HG02973 (cell line): ENCODE data around the gene UROC1.

ENCODE experiments used
- ATAC-seq: cut with Tn5 transposase; IDR thresholded peaks from one replicate; pipeline ENCODE4 v1.9.1; 2021; ENCODE audit warnings: moderate library complexity; ENCODE audit not compliant: unreplicated experiment

UROC1 gene

DNA sequence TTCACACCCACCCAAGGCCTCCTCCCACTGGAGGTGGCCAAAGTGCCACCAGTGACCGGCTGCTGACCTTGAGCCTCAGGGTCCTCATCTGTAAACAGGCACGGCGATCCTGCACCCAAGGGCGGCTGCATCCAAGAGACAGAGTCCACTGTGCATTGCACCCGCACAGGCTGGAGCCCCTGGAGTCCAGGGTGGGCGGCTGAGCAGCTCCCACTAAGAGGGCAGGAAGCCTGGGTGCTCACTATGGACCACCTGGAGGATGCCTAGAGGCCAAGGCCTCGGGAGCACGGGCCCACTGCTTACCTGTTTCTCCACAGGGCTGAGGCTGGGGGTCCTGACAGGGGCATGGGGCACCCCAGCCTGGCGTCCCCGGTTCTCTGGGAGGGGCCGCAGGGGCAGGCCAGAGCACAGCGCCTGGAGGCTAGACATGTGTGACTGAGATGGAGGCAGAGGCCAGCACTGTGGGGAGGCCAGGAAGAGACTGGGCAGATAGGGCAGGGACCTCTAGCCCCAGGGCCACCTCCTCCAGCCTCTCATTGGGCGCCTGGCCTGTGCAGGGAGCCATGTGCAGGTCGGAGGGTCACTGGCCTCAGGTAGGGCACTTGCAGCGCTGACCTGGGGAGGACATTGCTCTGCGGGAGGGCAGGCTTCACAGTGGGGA lies at the start of gene UROC1:
Gene UROC1, minus strand, starts transcription at position 483 of the 661 bp plus-strand sequence. Its CDS starts 54 bp downstream, at position 429.
- ATAC-seq, result no peak

- no peak for ATAC-seq
Measured at GRCh38 chr3:126562737-126563276, 45.2 kb upstream of the UROC1 start.

DNA sequence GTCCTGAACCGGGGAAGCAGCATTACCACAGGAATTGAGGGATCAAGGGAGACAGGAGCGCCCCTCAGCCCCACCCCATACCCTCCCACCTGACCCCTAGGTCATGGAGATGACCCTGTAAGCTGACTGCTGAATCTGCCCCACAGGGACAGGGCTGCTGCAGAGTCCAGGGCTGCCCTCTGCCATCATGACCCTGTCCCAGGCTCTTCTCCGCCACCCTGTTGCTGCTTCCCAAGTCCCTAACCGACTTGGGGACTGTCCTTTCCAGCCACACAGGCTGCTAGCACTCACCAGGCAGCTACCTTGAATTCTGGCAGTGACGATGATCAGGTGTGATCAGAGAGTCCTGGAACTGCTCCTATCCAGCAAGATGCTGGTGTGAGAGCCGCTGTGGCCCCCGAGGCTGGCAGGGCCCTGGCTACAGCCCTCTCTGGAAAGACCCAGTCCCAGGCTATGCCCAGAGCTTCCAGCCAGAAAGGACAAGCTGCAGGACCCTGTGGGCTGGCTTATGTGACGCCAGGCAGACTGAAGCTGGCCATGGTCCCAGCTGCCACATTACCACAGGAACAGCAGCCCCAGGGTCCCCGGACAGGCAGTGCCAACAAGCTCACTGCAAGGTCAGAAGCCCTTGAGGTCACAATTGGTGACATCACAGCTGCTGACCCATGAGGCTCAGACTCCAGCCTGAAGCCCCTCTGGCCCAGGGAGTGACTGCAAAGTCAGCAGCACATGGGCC lies 40.9 kb upstream of the UROC1 start, which contains the start of gene C3orf22:
Gene C3orf22, minus strand, starts transcription at position 597 of the 736 bp plus-strand sequence. CDS start 5,542 bp downstream, outside the sequence.
- no peak for ATAC-seq

DNA sequence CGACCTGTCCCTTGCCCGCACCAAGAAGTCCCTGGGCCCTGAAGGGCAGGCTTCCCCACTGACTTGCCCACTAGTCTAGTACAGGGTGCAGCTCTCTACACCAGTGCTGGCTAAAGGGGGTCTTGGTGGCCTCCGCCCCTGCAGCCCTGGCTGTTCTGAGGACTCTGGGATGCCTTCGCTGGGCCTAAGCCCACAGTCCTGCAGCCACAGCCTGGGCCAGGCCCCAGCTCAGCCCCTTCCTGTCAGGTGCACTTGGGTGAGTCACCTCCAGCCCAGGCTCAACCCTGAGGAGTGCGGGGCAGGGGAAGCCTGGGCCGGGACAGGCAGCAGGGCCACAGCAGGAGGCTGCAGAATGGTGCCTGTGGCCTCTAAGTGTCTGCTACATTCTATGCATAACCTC lies 40.2 kb upstream of the UROC1 start:
- ATAC-seq, result no peak

- ATAC-seq, result no peak
Measured at GRCh38 chr3:126557415-126557745, 39.8 kb upstream of the UROC1 start.

DNA sequence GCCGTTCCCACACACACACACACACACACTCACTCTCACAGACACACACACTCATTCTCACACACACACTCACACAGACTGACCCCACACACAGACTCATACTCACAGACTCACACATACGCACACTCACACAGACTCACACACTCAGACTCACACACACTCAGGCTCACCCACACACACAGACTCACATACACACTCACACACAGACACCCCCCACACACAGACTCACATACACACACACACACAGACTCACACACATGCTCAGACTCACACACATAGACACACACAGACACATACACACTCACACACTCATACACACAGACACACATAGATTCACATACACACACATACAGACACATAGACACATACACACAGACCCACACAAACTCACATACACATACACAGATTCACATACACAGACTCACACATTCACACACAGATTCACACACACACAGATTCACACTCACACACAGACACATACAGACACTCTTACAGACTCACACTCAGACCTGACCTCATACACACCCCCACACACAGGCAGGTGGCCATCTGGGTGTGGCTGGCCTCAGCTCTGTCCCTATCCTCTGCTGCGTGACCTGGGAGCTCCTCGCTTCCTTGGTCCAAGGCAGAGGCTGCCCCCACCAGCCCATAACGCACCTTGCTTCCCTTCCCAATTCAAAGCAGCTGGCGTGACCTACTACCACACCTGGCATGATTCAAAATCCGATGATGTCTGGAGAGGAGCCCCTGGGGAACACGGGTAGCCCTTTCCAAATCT lies 39.3 kb upstream of the UROC1 start:
- ATAC-seq, result no peak

- no peak for ATAC-seq
Measured at GRCh38 chr3:126555795-126556636, 38.4 kb upstream of the UROC1 start.

GRCh38 chr3:126554560-126555525 lies 37.3 kb upstream of the UROC1 start:
- ATAC-seq, result no peak

- no peak for ATAC-seq
Measured at GRCh38 chr3:126553284-126554084, 35.9 kb upstream of the UROC1 start.

- no peak for ATAC-seq
Measured at GRCh38 chr3:126552688-126553283, 35.2 kb upstream of the UROC1 start.

- no peak for ATAC-seq
Measured at GRCh38 chr3:126551839-126552687, 34.5 kb upstream of the UROC1 start.

DNA sequence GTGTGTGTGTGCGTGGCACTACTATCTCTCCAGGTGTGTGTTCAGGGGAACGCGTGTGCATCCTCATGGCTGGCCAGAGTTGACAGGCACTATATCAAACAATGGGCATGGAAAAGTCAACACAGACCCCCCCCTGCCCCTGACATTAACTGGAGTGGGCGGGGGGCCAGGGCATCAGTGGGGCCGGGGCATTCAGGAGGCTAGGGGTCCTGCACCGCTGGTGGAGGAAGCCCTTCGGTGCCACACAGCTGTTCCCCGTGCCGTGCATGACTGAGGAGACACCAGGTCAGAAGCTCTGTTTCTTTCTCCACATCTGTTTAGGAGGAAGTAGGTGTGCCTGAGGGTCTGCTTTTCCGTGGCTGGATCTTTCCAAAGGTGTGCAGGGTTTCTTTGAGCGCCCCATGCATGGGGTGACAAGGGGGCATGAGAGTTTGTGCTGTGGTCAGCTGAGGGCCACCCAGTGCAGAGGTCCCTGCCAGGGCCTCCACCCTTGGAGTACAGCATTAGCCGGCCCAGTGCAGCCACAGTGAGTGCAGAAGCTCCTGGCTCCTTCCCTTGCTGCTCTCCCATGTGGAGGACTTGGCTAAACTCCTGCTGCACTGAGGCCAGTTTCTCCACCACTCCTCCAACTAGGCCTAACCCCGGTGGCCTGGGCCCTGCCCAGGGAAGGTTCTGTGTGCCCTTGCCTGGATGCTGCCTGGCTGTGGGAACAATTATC lies 33.7 kb upstream of the UROC1 start:
- no peak for ATAC-seq

- no peak for ATAC-seq
Measured at GRCh38 chr3:126550488-126551051, 33.0 kb upstream of the UROC1 start.

DNA sequence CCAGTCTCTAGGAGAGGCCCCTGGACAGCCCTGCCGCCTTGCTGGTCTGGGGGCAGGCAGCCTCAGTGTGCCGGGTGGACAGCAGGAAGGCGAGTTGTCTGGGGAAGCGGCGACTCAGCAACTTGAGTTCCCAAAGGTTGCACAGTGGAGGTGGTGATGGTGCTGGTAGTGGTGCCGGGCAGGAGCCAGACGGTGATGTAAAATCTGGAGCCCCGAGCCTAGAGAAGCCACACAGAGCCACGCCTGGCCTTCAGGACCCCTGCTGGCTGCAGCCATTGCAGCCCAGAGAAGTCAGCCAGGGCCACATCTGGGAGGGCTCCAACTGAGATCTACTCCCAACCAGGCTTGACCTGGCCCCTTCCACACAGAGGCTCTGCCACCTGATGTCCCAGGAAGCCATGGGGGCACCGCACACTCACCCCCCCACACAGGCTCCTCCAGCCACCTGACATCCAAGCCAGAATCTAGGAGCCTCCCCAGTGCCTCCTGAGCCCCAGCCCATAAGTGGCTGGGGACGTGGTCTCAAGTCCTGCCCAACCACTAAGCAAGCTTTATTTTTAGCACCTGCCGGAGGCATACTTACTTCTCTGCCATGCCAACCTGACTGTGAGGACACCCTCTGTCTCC lies 32.4 kb upstream of the UROC1 start:
- ATAC-seq, result no peak

- ATAC-seq, result no peak
Measured at GRCh38 chr3:126548556-126549466, 31.2 kb upstream of the UROC1 start.
